Skeletal muscle satellite cell (primary cell): ENCODE results near the gene PLCD3. TPM values are rescaled to one million over a fixed set of nuclear protein-coding genes. Genes with fewer than 3 reads are reported as not detected.

Experiments used
- H3K27me3 ChIP-seq: 2 replicates; pipeline ENCODE4 v1.7.0; 2013; ENCODE audit warnings: low read length; ENCODE audit not compliant: control insufficient read depth, insufficient read depth
- H3K36me3 ChIP-seq: 2 replicates; pipeline ENCODE4 v1.7.0; 2013; ENCODE audit warnings: mild to moderate bottlenecking, control low read depth, low read length; ENCODE audit not compliant: insufficient read depth
- H3K4me1 ChIP-seq: 2 replicates; pipeline ENCODE4 v1.7.0; 2013; ENCODE audit warnings: low read length; ENCODE audit not compliant: control insufficient read depth, insufficient read depth
- H3K4me2 ChIP-seq: 2 replicates; pipeline ENCODE4 v1.7.0; 2013; ENCODE audit warnings: mild to moderate bottlenecking, low read length
- H3K4me3 ChIP-seq: 2 replicates; pipeline ENCODE4 v1.7.0; 2013; ENCODE audit warnings: low read length
- H3K9ac ChIP-seq: 2 replicates; pipeline ENCODE4 v1.7.0; 2013; ENCODE audit warnings: mild to moderate bottlenecking, low read depth, low read length, moderate library complexity
- H3K9me3 ChIP-seq: replicated peaks from 2 replicates; pipeline ENCODE4 v1.7.0; 2013; ENCODE audit warnings: mild to moderate bottlenecking, control low read depth, low read length
- total RNA-seq: library from RNA; depleted of rRNA; stranded (reverse); fragments of >200 nt; gene quantifications from 2 replicates; pipeline ENCODE4 v1.2.3, GENCODE V29; 2012; rRNA removed

Gene PLCD3
- 5.3 and 13.3 TPM in 2 replicates for total RNA-seq

- H3K4me1 ChIP-seq, result peaks cover 44% of the 10 kb centered on the region
- H3K27me3 ChIP-seq, result no peaks in the 10 kb centered on the region
- peak within 1 kb of the TSS; percentile 96 for H3K4me3 ChIP-seq
- no peaks in the 10 kb centered on the region for H3K36me3 ChIP-seq
- peak within 1 kb of the TSS; percentile 91 for H3K9ac ChIP-seq
- H3K4me2 ChIP-seq, result peak within 1 kb of the TSS; percentile 100
- H3K9me3 ChIP-seq, result no peaks in the 10 kb centered on the region
Measured at GRCh38 chr17:45132320-45132571, at the start of gene PLCD3. Gene PLCD3 (minus strand): TSS chr17:45132515. CDS start chr17:45132410, 105 bp downstream.

GRCh38 chr17:45177563-45177962 is 45.2 kb upstream of the PLCD3 start:
- Histone ChIP-seq H3K9ac (no peak overlapping the region), H3K36me3 (no peaks in the 10 kb centered on the region), H3K27me3 (no peaks in the 10 kb centered on the region), H3K9me3 (no peaks in the 10 kb centered on the region), H3K4me1 (peaks cover 27% of the 10 kb centered on the region), H3K4me2 (no peak overlapping the region), H3K4me3 (no peak overlapping the region)

- H3K36me3 ChIP-seq, result no peaks in the 10 kb centered on the region
- no peaks in the 10 kb centered on the region for H3K27me3 ChIP-seq
- H3K9me3 ChIP-seq, result no peaks in the 10 kb centered on the region
- H3K4me1 ChIP-seq, result peaks cover 45% of the 10 kb centered on the region
- peak overlapping the region; percentile 65 for H3K4me2 ChIP-seq
- peak overlapping the region; percentile 5 for H3K4me3 ChIP-seq
- H3K9ac ChIP-seq, result no peak overlapping the region
Measured at GRCh38 chr17:45175759-45176115, 43.4 kb upstream of the PLCD3 start.

GRCh38 chr17:45172541-45173286 is 40.4 kb upstream of the PLCD3 start:
- Histone ChIP-seq H3K4me1 (peaks cover 53% of the 10 kb centered on the region), H3K4me3 (peak overlapping the region; percentile 69)

GRCh38 chr17:45172232-45172540 is 39.9 kb upstream of the PLCD3 start:
- H3K36me3 ChIP-seq, result no peaks in the 10 kb centered on the region
- peak overlapping the region; percentile 82 for H3K9ac ChIP-seq
- H3K4me3 ChIP-seq, result peak overlapping the region; percentile 69
- H3K9me3 ChIP-seq, result no peaks in the 10 kb centered on the region
- H3K27me3 ChIP-seq, result no peaks in the 10 kb centered on the region
- peak overlapping the region; percentile 91 for H3K4me2 ChIP-seq
- H3K4me1 ChIP-seq, result peaks cover 53% of the 10 kb centered on the region

More at GRCh38 chr17:45172541-45173286, 40.4 kb upstream of the PLCD3 start:
- Histone ChIP-seq H3K9ac (peak overlapping the region; percentile 82), H3K36me3 (no peaks in the 10 kb centered on the region), H3K9me3 (no peaks in the 10 kb centered on the region), H3K27me3 (no peaks in the 10 kb centered on the region), H3K4me2 (peak overlapping the region; percentile 91)

GRCh38 chr17:45171338-45172231 is 39.3 kb upstream of the PLCD3 start:
- peak overlapping the region; percentile 91 for H3K4me2 ChIP-seq
- H3K9ac ChIP-seq, result peak overlapping the region; percentile 82
- no peaks in the 10 kb centered on the region for H3K36me3 ChIP-seq
- H3K27me3 ChIP-seq, result no peaks in the 10 kb centered on the region
- no peaks in the 10 kb centered on the region for H3K9me3 ChIP-seq
- peaks cover 51% of the 10 kb centered on the region for H3K4me1 ChIP-seq
- H3K4me3 ChIP-seq, result peak overlapping the region; percentile 69

- peak overlapping the region; percentile 69 for H3K4me3 ChIP-seq
- peak overlapping the region; percentile 82 for H3K9ac ChIP-seq
- H3K4me2 ChIP-seq, result peak overlapping the region; percentile 91
- H3K36me3 ChIP-seq, result no peaks in the 10 kb centered on the region
- no peaks in the 10 kb centered on the region for H3K27me3 ChIP-seq
- peaks cover 44% of the 10 kb centered on the region for H3K4me1 ChIP-seq
- H3K9me3 ChIP-seq, result no peaks in the 10 kb centered on the region
Measured at GRCh38 chr17:45170931-45171337, 38.6 kb upstream of the PLCD3 start.

GRCh38 chr17:45170280-45170930 is 38.1 kb upstream of the PLCD3 start:
- H3K9me3 ChIP-seq, result no peaks in the 10 kb centered on the region
- H3K36me3 ChIP-seq, result no peaks in the 10 kb centered on the region
- peak overlapping the region; percentile 91 for H3K4me2 ChIP-seq
- peaks cover 41% of the 10 kb centered on the region for H3K4me1 ChIP-seq
- peak overlapping the region; percentile 16 for H3K4me3 ChIP-seq
- peak overlapping the region; percentile 82 for H3K9ac ChIP-seq
- no peaks in the 10 kb centered on the region for H3K27me3 ChIP-seq

- no peak overlapping the region for H3K4me3 ChIP-seq
- peaks cover 46% of the 10 kb centered on the region for H3K4me1 ChIP-seq
- no peaks in the 10 kb centered on the region for H3K36me3 ChIP-seq
Measured at GRCh38 chr17:45168991-45169752, 36.9 kb upstream of the PLCD3 start.

GRCh38 chr17:45164734-45165269 is 32.5 kb upstream of the PLCD3 start:
- no peak overlapping the region for H3K4me3 ChIP-seq
- H3K9ac ChIP-seq, result peak overlapping the region; percentile 0
- no peak overlapping the region for H3K4me2 ChIP-seq
- peaks cover 22% of the 10 kb centered on the region for H3K4me1 ChIP-seq
- no peaks in the 10 kb centered on the region for H3K36me3 ChIP-seq
- H3K27me3 ChIP-seq, result no peaks in the 10 kb centered on the region
- no peaks in the 10 kb centered on the region for H3K9me3 ChIP-seq

More at GRCh38 chr17:45168991-45169752, 36.9 kb upstream of the PLCD3 start:
- H3K27me3 ChIP-seq, result no peaks in the 10 kb centered on the region
- H3K9me3 ChIP-seq, result no peaks in the 10 kb centered on the region
- no peak overlapping the region for H3K4me2 ChIP-seq
- no peak overlapping the region for H3K9ac ChIP-seq
